Suprapubic skin (tissue), 4 donors: ENCODE data around the gene ELN. TPM values are rescaled to one million over a fixed set of nuclear protein-coding genes. Genes with fewer than 3 reads are reported as not detected.
A peak's percentile ranks its signal among the peaks of the same experiment; 100 is the strongest.

Experiments
- DNase-seq, 2 donors: peaks; one replicate each; pipeline ENCODE4 v3.0.0-alpha.2; 2019; ENCODE audit warnings: low spot score in 2 of 2
- H3K27ac ChIP-seq: fragments of 200-600 bp; sonication (generic); one replicate; pipeline ENCODE4 v1.5.1; 2019
- H3K27me3 ChIP-seq: fragments of 200-600 bp; sonication (generic); one replicate; pipeline ENCODE4 v1.5.1; 2019
- H3K36me3 ChIP-seq: fragments of 200-600 bp; sonication (generic); one replicate; pipeline ENCODE4 v1.5.1; 2019
- H3K4me1 ChIP-seq: fragments of 200-600 bp; sonication (generic); one replicate; pipeline ENCODE4 v1.5.1; 2019
- H3K4me3 ChIP-seq: fragments of 200-600 bp; sonication (generic); one replicate; pipeline ENCODE4 v1.5.1; 2019; ENCODE audit warnings: mild to moderate bottlenecking
- H3K9me3 ChIP-seq: fragments of 200-600 bp; sonication (generic); one replicate; pipeline ENCODE4 v1.5.1; 2019
- CTCF ChIP-seq, 2 donors: fragments of 200-600 bp in 1 of 2; fragments of 450-650 bp in 1 of 2; sonication (generic) in 1 of 2; IDR thresholded peaks; one replicate each; pipeline ENCODE4 v1.5.1; 2016 to 2019; ENCODE audit warnings: antibody characterized with exemption in 2 of 2, mild to moderate bottlenecking in 1 of 2, moderate library complexity in 1 of 2
- EP300 ChIP-seq: sonication (generic); formaldehyde crosslinking; IDR thresholded peaks from one replicate; pipeline ENCODE4 v1.6.1; 2017; ENCODE audit warnings: antibody characterized with exemption
- POLR2A ChIP-seq, 2 donors: fragments of 450-650 bp; IDR thresholded peaks; one replicate each; pipeline ENCODE4 v1.6.1; 2017; ENCODE audit warnings: antibody characterized with exemption in 2 of 2, mild to moderate bottlenecking in 2 of 2, moderate library complexity in 2 of 2
- POLR2AphosphoS5 ChIP-seq, 3 donors: sonication (generic); formaldehyde crosslinking; IDR thresholded peaks; one replicate each; pipeline ENCODE4 v1.6.1; 2017; ENCODE audit warnings: antibody characterized with exemption in 3 of 3
- WGBS: methylation state at CpG from one replicate; pipeline ENCODE4 v1.1.5; 2018; 5-methylcytosine and 5-hydroxymethylcytosine counted together
- total RNA-seq, 4 donors: library from RNA; depleted of rRNA; stranded (reverse); fragments of >200 nt; gene quantifications; one replicate each; pipeline ENCODE4 v1.1.0, GENCODE V29; 2016

The ELN gene
- total RNA-seq, 4 donors from 2014 or later: 7.7 to 30.7 (median 25.1) TPM

GRCh38 chr7:74092964-74093471 lies 65.0 kb downstream of the ELN start:
- DNase-seq: peak in 1 of 2 donors; percentile 79
- WGBS: 49% methylated on average over 8 of the region's 12 CpGs
- Histone ChIP-seq H3K27ac (peak overlapping the region; percentile 75), H3K4me1 (peaks cover 37% of the 10 kb centered on the region), H3K36me3 (peaks cover 15% of the 10 kb centered on the region), H3K4me3 (peak overlapping the region; percentile 50), H3K27me3 (no peaks in the 10 kb centered on the region), H3K9me3 (no peaks in the 10 kb centered on the region)
- TF ChIP-seq POLR2A (IDR thresholded peaks at IDR 0.05): no peak
- no peak for TF ChIP-seq EP300
- no peak for TF ChIP-seq CTCF (IDR thresholded peaks at IDR 0.05)
- TF ChIP-seq POLR2AphosphoS5 (IDR thresholded peaks at IDR 0.05): no peak

DNA sequence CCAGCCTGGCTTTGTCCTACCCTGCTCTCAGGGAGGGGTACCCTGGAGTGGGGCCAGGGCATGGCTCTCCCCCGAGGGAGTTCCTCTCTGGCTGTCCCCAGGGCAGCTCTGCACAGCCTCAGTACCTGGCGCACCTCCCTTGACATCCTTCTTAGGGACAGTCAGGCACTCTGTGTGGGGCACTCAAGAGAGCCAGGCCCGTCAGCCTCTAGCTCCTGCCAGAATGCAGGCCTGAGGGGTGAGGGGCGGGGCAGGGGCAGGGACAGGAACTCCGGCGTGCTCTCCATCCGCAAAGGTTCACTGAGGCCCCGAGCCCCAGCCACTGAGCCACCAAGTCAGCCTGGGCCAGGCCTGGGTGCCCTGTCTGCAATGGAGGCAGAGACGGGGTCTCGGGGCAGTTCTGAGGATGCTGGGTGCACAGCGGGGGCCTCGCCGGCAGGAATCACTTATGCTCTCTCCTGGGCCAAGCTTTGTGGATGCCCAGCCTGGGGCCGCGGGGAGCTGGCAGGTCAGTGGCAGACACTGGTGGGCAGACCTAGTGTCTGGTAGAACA lies 65.8 kb downstream of the ELN start:
- WGBS: 30% methylated on average over 11 of the region's 15 CpGs
- Histone ChIP-seq H3K27me3 (no peaks in the 10 kb centered on the region), H3K4me3 (peak overlapping the region; percentile 50), H3K9me3 (no peaks in the 10 kb centered on the region), H3K27ac (peak overlapping the region; percentile 75), H3K36me3 (peaks cover 15% of the 10 kb centered on the region), H3K4me1 (peaks cover 38% of the 10 kb centered on the region)
- TF ChIP-seq POLR2A (IDR thresholded peaks at IDR 0.05) (no peak), POLR2AphosphoS5 (IDR thresholded peaks at IDR 0.05) (no peak), EP300 (no peak), CTCF (IDR thresholded peaks at IDR 0.05) (no peak)
- DNase-seq: peak in 1 of 2 donors; percentile 69

- Histone ChIP-seq H3K9me3 (no peaks in the 10 kb centered on the region), H3K4me3 (peak overlapping the region; percentile 50), H3K27ac (peak overlapping the region; percentile 75), H3K4me1 (peaks cover 43% of the 10 kb centered on the region), H3K36me3 (peaks cover 16% of the 10 kb centered on the region), H3K27me3 (no peaks in the 10 kb centered on the region)
- peak; percentile 91 to 94 for DNase-seq
- 24% methylated on average over 14 of the region's 32 CpGs for WGBS
- TF ChIP-seq POLR2AphosphoS5 (IDR thresholded peaks at IDR 0.05) (no peak), CTCF (IDR thresholded peaks at IDR 0.05) (no peak), EP300 (no peak), POLR2A (IDR thresholded peaks at IDR 0.05) (no peak)
These were observed 66.5 kb downstream of the ELN start for GRCh38 chr7:74094224-74095101.

DNA sequence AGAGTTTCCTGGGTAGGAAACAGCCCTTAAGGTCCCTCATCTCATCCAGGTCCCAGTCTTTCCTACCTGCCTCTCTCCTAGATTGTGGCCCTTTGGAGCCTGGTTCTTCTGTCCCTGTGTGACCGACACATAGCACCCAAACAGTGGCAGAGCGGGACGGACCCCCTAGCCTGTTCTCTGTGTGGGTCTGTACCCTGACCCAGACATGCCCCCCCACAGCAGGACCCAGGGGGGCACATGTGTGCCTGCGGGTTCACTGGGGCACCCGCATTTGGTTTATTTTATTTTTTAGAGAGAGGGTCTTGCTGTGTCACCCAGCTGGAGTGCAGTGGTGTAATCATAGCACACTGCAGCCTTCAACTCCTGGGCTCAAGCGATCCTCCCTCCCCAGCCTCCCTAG lies 67.2 kb downstream of the ELN start:
- Histone ChIP-seq H3K4me1 (peaks cover 43% of the 10 kb centered on the region), H3K27ac (peak overlapping the region; percentile 75), H3K27me3 (no peaks in the 10 kb centered on the region), H3K4me3 (peak overlapping the region; percentile 50), H3K36me3 (peaks cover 19% of the 10 kb centered on the region), H3K9me3 (no peaks in the 10 kb centered on the region)
- 98% methylated on average over 5 of the region's 6 CpGs for WGBS
- DNase-seq: no peak
- TF ChIP-seq EP300: no peak
- TF ChIP-seq POLR2A (IDR thresholded peaks at IDR 0.05): no peak
- TF ChIP-seq POLR2AphosphoS5 (IDR thresholded peaks at IDR 0.05): no peak
- no peak for TF ChIP-seq CTCF (IDR thresholded peaks at IDR 0.05)
